Germinal center (tissue), 1 donor: Measurements from ENCODE around the gene RAB11A.
"Not testable (repeated sequence)": the region's sequence is repeated elsewhere in the genome, so short reads cannot be mapped to it uniquely, and the experiment has no call there.

ENCODE experiments used
- DNase-seq: peaks from one replicate; pipeline ENCODE4 v3.0.0; 2012; ENCODE audit warnings: mixed read lengths, low spot score

RAB11A gene

DNA sequence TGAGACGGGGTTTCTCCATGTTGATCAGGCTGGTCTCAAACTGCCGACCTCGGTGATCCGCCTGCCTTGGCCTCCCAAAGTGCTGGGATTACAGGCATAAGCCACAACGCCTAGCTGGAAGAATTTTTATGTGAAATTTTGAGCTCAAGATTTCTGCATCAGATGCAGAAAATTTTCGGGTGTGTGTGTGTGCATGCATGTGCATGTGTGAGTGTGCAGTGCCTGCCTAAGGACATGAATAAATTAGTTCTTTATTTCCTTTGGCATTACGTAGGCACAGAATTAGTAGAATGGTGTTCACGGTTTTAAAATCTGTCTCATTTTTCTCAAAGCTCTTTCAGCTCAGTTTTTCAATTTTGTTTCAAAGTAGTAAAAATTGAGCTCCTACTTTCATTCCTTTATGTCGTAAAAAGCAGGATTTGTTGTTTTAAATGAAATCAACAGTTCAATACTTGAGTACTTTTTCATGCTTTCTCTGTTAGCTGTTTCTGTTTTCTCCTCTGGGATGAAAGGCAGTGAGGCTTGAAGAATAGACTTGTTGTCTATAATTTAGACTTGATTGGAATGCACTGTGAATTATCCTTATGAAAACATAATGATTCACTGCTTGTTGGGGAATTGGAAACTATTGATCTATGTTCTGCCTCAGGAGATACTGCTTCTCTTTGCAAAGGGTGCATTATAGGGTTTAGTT, 23.3 kb upstream of the RAB11A start:
- no peak for DNase-seq

DNA sequence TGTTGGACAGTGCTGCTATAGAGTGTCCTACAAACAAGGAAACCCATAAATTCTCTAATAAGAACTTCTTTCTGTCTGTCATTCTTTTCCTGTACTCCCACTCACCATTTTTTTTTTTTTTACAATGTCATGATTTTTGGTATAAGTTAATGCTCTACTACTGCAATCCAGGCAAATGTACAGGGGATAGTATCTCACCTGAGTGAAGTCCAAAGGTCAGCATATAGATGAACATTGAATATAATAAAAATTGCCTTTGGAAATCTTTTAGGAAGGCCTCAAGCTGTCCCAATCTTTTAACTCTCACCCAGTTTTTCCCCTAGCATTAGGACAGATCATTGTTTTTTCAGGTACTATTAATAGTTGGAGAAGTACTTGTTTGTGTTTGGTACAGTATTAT, 21.3 kb upstream of the RAB11A start:
- no peak for DNase-seq

- no peak for DNase-seq
These were observed 17.3 kb upstream of the RAB11A start for GRCh38 chr15:65851981-65852380.

GRCh38 chr15:65856821-65857455, 12.4 kb upstream of the RAB11A start:
- peak; percentile 61 for DNase-seq

DNA sequence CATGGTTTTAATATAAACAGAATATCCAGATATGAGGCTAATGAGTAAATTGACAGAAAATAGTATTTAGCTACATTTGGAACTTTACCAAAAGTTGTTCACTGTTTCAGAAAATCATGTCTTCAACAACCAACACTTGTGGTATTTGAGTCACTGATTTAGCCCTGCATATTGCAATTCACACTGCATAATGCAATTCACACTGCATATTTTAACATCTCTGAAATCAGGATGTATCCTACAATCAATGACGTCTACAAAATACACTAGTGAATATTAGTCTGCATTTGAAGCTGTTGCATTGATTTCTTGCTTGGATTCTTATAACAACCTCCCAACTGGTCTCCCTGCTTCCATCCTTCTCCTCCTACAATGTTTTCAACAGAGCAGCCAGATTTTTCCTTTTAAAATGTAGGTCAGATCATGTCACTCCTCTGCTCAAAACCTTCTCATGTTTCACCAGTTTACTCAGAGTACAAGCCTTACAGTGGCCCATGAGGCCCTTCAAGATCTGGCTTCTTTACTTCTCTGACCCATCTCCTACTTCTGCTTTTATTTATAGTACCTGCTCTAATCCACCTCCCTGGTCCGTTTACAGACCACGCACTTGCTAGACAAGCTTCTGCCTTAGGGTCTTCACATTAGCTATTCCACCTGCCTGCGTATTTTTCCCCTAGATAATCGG, 11.4 kb upstream of the RAB11A start:
- DNase-seq: no peak

GRCh38 chr15:65862682-65863081, 6.6 kb upstream of the RAB11A start:
- DNase-seq: peak; percentile 67

GRCh38 chr15:65863106-65863505, 6.2 kb upstream of the RAB11A start:
- DNase-seq: no peak

- no peak for DNase-seq
These were observed 2.0 kb upstream of the RAB11A start for GRCh38 chr15:65867244-65867643.

- DNase-seq: not testable (repeated sequence)
These were observed 1.4 kb upstream of the RAB11A start for GRCh38 chr15:65867933-65868332.

DNA sequence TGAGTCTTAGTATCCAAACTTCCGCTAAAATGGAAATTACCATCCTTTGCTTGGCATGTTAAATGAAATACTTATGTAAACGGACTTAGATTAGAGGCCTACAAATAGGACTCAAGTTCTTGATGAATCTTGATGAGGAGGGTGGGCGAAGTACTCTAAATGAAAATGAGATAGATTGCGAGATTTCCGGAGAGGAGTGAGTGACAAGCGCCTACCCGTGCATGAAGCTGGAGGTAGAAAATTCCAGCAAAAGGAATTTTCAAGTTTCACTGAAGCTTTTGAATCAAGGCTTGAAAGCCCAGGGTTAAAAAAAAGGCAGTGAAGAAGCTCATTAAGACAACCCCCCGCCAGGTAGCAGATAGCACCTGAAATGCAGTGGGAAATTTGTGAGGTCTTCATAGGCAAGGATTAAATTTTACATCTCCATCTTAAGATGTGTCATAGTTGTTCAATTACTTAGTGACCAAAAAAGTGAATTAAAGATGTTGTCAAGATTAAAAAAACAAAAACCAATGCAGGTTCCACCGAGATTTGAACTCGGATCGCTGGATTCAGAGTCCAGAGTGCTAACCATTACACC, 655 bp upstream of the RAB11A start:
- no peak for DNase-seq

DNA sequence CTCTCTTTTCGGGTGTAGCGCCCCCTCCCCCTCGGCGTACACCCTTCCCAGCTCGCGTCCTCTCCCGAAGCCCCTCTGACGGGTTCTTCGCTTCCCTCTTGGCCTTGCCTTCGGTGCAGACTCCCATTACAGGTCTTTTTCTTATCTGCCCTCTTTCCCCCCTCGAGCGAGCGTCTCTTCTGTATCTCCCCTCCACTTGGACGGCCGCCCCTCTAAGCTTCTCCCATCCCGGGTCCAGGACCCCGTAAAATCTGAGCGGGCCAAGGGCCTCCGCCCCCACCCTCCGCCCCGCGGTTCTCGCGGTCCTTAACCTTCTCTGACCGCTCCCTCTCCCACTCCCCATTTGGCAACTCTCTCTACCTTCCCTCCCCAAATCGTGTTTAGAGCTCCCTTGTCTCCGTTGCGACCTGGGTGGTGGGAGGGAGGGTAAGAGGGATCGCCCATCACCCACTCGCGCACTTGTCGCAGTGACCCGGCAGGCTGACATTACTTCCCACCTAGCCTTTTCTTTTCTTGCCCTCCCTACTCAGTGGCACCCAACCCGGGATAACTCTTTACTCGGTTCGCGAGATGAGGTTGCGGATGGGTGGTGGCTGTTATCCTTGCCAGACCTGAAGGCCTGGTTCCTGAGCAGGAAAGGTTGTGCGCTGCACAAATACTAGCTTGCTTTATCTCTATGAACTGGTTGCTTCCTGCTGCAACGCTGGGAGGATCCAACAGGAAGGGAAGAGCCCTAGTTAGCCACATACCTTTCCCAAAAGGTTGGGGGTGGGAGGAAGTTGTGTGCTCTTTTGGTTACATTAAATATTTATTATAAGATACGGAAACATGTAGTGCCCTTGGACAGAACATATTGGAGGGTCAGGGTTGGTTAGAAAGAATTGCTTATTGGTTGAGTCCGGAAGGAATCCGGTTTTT, 922 bp downstream of the RAB11A start:
- peak; percentile 15 for DNase-seq

- peak; percentile 15 for DNase-seq
These were observed 1.7 kb downstream of the RAB11A start for GRCh38 chr15:65870889-65871533.

- DNase-seq: not testable (repeated sequence)
These were observed 2.6 kb downstream of the RAB11A start for GRCh38 chr15:65871886-65872285.

- not testable (repeated sequence) for DNase-seq
These were observed 3.3 kb downstream of the RAB11A start for GRCh38 chr15:65872596-65872995.

DNA sequence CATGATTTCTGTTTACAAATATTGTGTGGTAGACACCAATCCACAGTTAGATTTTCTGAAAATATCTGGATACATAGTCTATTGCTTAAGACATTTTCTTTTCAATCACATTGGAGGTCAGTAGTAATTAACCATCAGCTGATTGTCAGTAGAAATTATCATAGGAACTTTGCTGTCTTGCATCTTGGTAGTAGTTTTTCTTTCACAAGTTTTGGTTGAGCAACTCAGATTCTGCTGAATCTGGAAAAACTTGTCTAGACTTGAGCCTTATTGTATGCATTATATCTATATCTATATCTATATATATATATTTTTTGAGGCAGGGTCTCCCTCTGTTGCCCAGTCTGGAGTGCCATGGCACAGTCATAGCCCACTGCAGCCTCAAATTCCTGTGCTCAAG, 4.0 kb downstream of the RAB11A start:
- DNase-seq: no peak

DNA sequence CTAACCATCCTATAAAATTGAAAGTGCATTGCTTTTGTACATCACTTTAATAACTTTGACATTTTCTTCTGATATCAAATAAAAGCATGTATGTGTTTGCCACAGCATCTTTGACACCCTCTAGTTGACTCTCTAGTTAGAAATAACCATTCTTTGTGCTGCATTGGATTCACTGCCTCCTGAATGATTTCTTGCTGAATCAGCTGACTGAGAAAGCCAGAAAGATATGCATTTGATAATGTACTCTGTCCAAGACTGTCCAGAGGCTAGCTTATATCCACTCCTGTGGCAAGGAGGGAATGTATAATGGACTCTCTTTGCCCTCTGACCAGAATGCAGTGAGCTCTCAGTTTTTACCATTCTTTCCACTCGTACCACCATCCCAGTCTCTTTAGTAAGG, 6.2 kb downstream of the RAB11A start:
- no peak for DNase-seq

GRCh38 chr15:65877749-65878148, 8.5 kb downstream of the RAB11A start:
- no peak for DNase-seq

DNA sequence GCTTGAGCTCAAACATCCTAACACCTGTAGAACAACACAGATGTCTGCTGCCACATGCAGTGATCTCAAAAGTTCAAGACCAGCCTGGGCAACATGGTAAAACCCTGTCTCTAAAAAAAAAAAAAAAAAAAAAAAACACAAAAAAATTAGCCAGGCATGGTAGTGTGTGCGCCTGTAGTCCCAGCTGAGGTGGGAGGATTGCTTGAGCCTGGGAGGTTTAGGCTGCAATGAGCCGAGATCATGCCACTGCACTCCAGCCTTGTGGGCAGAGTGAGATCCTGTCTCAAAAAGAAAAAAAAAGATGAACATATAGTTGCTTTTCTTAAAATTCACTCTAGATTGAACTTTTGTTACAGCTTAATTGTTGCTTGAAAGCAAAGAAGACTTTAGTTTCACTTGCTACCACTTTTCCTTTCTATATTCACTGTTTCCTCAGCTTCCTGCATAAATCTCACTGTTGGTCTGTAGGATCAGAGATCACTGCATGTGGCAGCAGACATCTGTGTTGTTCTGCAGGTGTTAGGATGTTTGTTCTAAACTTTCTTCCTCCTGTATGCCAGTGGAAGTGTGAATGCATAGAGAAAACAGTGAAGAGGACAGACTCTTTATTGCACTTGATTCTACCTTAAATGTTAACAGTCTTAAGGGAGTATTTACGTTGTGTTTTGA, 12.6 kb downstream of the RAB11A start:
- no peak for DNase-seq

DNA sequence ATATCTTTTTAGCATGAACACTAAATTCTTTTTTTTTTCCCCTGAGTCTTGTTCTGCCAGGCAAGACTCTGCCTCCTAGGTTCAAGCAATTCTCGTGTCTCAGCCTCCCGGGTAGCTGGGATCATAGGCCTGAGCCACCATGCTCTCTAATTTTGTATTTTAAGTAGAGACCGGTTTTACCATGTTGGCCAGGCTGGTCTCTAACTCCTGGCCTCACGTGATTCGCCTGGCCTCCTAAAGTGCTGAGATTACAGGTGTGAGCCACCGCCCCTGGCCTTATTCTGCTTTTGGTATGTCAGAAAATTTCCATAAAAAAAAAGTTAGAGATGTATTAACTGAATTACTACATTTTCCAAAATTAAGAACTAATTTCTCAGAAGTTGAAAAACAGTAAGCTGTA, 14.3 kb downstream of the RAB11A start:
- no peak for DNase-seq

DNA sequence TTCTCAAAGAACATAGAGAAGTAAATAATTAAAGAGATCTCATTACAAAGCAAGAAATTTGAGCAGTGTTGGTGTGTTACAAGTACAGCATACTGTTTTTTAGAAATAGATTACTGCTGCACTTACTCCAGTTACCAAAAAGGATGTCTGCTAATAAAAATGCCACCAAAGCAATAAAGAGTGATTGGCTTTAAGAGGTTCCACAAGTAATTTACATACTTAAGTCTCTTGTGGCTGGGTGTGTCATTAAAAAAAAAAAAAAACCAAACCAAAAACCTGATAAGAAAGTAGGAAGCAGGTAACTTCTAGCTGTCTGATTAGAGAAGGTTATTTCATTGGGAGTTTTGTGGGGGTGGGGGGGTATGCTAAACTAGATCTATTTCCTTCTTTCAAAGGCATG, 15.2 kb downstream of the RAB11A start:
- DNase-seq: no peak
